Heart left ventricle (tissue), 16 donors: ENCODE data around the gene HS3ST3A1. TPM values are rescaled to one million over a fixed set of nuclear protein-coding genes. Genes with fewer than 3 reads are reported as not detected.
"Not testable (repeated sequence)": the region's sequence is repeated elsewhere in the genome, so short reads cannot be mapped to it uniquely, and the experiment has no call there.

ENCODE experiments used
- ATAC-seq, 4 donors: fragments of 200-7000 bp; cut with Tn5 transposase; one replicate each; pipeline ENCODE4 v1.9.1; 2020 to 2022; ENCODE audit warnings: moderate library complexity in 4 of 4, mild to moderate bottlenecking in 3 of 4, moderate number of reproducible peaks in 1 of 4
- DNase-seq, 5 donors: peaks; one replicate each; pipeline ENCODE4 v3.0.0-alpha.2; 2020
- H3K27ac ChIP-seq, 12 donors: fragments of 200-600 bp; sonication (generic) in 4 of 12; one replicate each; pipeline versions ENCODE4 v1.5.0 to v1.8.0; 2016 to 2022; ENCODE audit warnings: mild to moderate bottlenecking in 2 of 12
- H3K27me3 ChIP-seq, 9 donors: fragments of 200-600 bp; sonication (generic) in 2 of 9; one replicate each; pipeline versions ENCODE4 v1.5.1 to v1.8.0; 2016 to 2022; ENCODE audit warnings: mild to moderate bottlenecking in 3 of 9
- H3K36me3 ChIP-seq, 9 donors: fragments of 200-600 bp; sonication (generic) in 2 of 9; one replicate each; pipeline versions ENCODE4 v1.5.0 to v1.8.0; 2018 to 2022; ENCODE audit warnings: mild to moderate bottlenecking in 2 of 9
- H3K4me1 ChIP-seq, 12 donors: fragments of 200-600 bp; sonication (generic) in 4 of 12; one replicate each; pipeline versions ENCODE4 v1.5.0 to v1.8.0; 2016 to 2022; ENCODE audit warnings: mild to moderate bottlenecking in 3 of 12
- H3K4me3 ChIP-seq, 12 donors: fragments of 200-600 bp; sonication (generic) in 4 of 12; one replicate each; pipeline versions ENCODE4 v1.5.0 to v1.8.0; 2017 to 2022; ENCODE audit warnings: mild to moderate bottlenecking in 9 of 12, moderate library complexity in 4 of 12
- H3K9me3 ChIP-seq, 12 donors: fragments of 200-600 bp; sonication (generic) in 4 of 12; one replicate each; pipeline versions ENCODE4 v1.5.0 to v1.8.0; 2016 to 2022; ENCODE audit warnings: mild to moderate bottlenecking in 1 of 12
- POLR2A ChIP-seq, 2 donors: fragments of 450-650 bp; IDR thresholded peaks; one replicate each; pipeline ENCODE4 v1.6.1; 2017; ENCODE audit warnings: antibody characterized with exemption in 2 of 2, mild to moderate bottlenecking in 2 of 2, moderate library complexity in 2 of 2
- WGBS, 4 donors: extraction: QIAGEN DNeasy Blood & Tissue Kit in 2 of 4; methylation state at CpG; one replicate each; pipeline versions ENCODE4 v1.1.5 to v1.1.7; 2013 to 2018; 5-methylcytosine and 5-hydroxymethylcytosine counted together
- intact Hi-C, 10 donors: fragments of 100-400 bp; cut with DNase I; formaldehyde crosslinking; loops; one replicate each; pipeline versions ENCODE4 v1.11.1 to v1.14.2; 2022
- polyA plus RNA-seq, 2 donors: library from polyadenylated mRNA; stranded (reverse); fragments of 200-250 nt; gene quantifications; one replicate each; pipeline ENCODE4 v1.2.3, GENCODE V29; 2013
- total RNA-seq, 9 donors: library from RNA; depleted of rRNA in 2 of 9; stranded (reverse); fragments of >200 nt in 2 of 9; fragmentation: NEBNext Ultra II Directional in 3 of 9; extraction: Animal tissue kit (Norgen Biotek cat#: 25700) in 3 of 9; gene quantifications; one replicate each; pipeline versions ENCODE4 v1.1.0 to v1.2.4, GENCODE V29; 2016 to 2023
- TF ChIP-seq, protein P1 (sequence below), 12 donors: fragments of 200-600 bp; sonication (generic) in 4 of 12; IDR thresholded peaks; one replicate each; pipeline versions ENCODE4 v1.5.0 to v1.8.0; 2018 to 2022; ENCODE audit warnings: antibody characterized with exemption in 12 of 12, mild to moderate bottlenecking in 5 of 12
- donor health status: ischemic (EF 13 %, LVEDD 7.1; RV severe dilation, severe dysfunction).
- donor health status: healthy with polysubstance abuse.
- donor health status: DM: no; HTN: yes; CAD: no.
- donor health status: DM: no; HTN: no; CAD: no.
- donor health status: ischemic (EF 25% LVEDD 6.9; RV normal size, moderate dysfunction).
- donor health status: ischemic (EF 25% LVEDD 5.7; RV mildly dilated, moderate dysfunction).
- donor health status: healthy.
- donor health status: DM: yes; HTN: yes; CAD: no.
- donor health status: ischemic (EF 35%, LVEDD 5.7; RV mildly dilated, moderate dysfunction).
- donor health status: nonischemic (EF 11% LVEDD 7.7; RV severe dilation, severe dysfunction).
- donor health status: DM: yes; HTN: yes; CAD: no.
- donor health status: PGD.
- donor health status: ischemic (EF 29% LVEDD 5.4; RV normal size, mild dysfunction).
- donor health status: nonischemic (EF 23%, LVEDD 6.1; RV moderate dilation, normal function).

Gene HS3ST3A1
- total and polyA plus RNA-seq, 11 donors = 0.08 to 5.7 (median 1.8) TPM

DNA sequence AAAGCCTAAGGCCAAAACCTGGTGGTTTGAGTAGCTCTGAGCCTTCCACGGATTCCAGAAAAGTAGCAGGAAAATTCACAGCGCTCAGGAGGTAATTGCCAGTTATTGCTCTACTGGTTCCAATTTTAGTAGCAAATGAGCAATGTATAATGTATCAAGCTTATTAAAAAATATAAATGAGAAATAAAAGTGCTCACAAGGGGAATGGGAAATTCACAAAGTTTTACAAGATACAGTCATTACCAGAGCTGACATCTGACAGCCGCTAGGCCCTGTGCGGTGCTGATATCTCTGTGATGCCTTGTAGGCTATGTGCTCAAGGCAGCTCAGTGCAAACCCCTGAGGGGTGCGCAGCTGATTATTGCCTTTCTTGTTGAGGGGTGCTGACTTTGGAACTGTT lies 47.5 kb downstream of the HS3ST3A1 start:
- intact Hi-C loops = no loop called here
- 85 to 90% (median 87%) methylated on average over 5 of the region's 5 CpGs for WGBS, 4 donors
- DNase-seq (no peak), ATAC-seq (no peak)
- Histone ChIP-seq H3K27me3 (no peaks in the 10 kb centered on the region), H3K4me3 (no peak overlapping the region), H3K36me3 (no peaks in the 10 kb centered on the region), H3K4me1 (no peaks in the 10 kb centered on the region), H3K9me3 (no peaks in the 10 kb centered on the region), H3K27ac (no peak overlapping the region)
- TF ChIP-seq POLR2A (IDR thresholded peaks at IDR 0.05) = no peak
- TF ChIP-seq, protein P1, sequence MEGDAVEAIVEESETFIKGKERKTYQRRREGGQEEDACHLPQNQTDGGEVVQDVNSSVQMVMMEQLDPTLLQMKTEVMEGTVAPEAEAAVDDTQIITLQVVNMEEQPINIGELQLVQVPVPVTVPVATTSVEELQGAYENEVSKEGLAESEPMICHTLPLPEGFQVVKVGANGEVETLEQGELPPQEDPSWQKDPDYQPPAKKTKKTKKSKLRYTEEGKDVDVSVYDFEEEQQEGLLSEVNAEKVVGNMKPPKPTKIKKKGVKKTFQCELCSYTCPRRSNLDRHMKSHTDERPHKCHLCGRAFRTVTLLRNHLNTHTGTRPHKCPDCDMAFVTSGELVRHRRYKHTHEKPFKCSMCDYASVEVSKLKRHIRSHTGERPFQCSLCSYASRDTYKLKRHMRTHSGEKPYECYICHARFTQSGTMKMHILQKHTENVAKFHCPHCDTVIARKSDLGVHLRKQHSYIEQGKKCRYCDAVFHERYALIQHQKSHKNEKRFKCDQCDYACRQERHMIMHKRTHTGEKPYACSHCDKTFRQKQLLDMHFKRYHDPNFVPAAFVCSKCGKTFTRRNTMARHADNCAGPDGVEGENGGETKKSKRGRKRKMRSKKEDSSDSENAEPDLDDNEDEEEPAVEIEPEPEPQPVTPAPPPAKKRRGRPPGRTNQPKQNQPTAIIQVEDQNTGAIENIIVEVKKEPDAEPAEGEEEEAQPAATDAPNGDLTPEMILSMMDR (IDR thresholded peaks at IDR 0.05) = no peak

DNA sequence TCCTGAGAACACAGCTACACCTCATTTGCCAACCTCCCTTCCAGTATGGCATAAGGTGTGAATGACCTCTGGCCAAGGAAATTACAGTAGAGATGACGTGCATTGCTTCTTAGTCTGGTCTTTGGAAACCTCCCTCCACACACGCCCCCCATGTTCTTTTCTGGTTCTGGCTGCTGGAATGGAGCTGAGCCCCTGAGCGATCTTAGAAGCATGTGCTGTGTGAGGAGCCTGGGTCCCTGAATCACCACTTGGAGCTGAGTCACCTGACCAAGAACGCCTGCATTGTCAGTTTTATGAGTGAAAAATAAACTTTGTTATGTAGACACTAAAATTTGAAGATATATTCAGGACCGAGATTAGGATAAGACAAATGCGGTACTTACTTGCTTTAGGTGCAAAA lies 51.4 kb downstream of the HS3ST3A1 start:
- DNase-seq (no peak), ATAC-seq (no peak)
- TF ChIP-seq POLR2A (IDR thresholded peaks at IDR 0.05) = no peak
- TF ChIP-seq, protein P1 (IDR thresholded peaks at IDR 0.05) = no peak
- 88 to 89% (median 89%) methylated on average over 6 of the region's 6 CpGs for WGBS, 4 donors
- intact Hi-C loops = no loop called here
- no peaks in the 10 kb centered on the region for H3K27me3 ChIP-seq
- H3K36me3 ChIP-seq = no peaks in the 10 kb centered on the region
- no peaks in the 10 kb centered on the region for H3K9me3 ChIP-seq
- H3K27ac ChIP-seq = no peak overlapping the region
- no peaks in the 10 kb centered on the region for H3K4me1 ChIP-seq
- no peak overlapping the region for H3K4me3 ChIP-seq

DNA sequence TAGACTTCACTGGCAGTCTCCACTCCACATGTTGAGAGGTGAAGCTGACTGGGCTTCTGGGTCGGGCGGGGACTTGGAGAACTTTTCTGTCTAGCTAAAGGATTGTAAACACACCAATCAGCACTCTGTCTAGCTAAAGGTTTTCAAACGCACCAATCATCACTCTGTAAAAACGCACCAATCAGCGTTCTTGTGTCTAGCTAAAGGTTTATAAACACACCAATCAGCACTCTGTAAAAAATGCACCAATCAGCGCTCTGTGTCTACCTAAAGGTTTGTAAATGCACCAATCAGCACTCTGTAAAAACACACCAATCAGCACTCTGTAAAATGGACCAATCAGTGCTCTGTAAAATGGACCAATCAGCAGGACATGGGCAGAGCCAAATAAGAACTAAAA lies 53.2 kb downstream of the HS3ST3A1 start:
- H3K9me3 ChIP-seq, H3K4me1 ChIP-seq, H3K36me3 ChIP-seq, H3K27me3 ChIP-seq, H3K27ac ChIP-seq, H3K4me3 ChIP-seq, DNase-seq, intact Hi-C loops, ATAC-seq: not testable (repeated sequence)
- WGBS, 4 donors = 86 to 94% (median 89%) methylated on average over 6 of the region's 6 CpGs

DNA sequence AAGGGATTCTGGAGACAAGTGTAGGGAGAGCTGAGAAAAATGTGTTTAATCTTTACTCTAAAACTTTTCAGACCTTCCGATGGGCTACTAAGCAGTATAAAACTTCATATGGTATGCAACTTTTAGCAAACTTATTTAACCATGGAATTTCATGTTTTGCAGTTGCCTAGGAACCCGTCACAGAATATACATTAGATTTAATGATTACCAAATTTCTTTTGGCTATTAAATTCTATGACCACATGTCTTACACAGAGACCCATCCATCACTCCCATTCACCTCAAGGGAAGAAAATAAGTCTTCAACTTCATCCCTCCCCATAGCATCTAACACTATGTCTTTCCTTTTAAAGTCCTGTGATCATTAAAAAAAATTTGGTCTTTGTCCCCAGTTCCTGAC lies 54.9 kb downstream of the HS3ST3A1 start:
- no peaks in the 10 kb centered on the region for H3K36me3 ChIP-seq
- H3K27ac ChIP-seq = no peak overlapping the region
- ATAC-seq (no peak), DNase-seq (no peak)
- H3K9me3 ChIP-seq = no peaks in the 10 kb centered on the region
- no peak overlapping the region for H3K4me3 ChIP-seq
- no peaks in the 10 kb centered on the region for H3K27me3 ChIP-seq
- WGBS, 4 donors = 88 to 92% (median 89%) methylated on average over 2 of the region's 2 CpGs
- TF ChIP-seq POLR2A (IDR thresholded peaks at IDR 0.05) = no peak
- TF ChIP-seq, protein P1 (IDR thresholded peaks at IDR 0.05) = no peak
- intact Hi-C loops = no loop called here
- H3K4me1 ChIP-seq = no peaks in the 10 kb centered on the region

DNA sequence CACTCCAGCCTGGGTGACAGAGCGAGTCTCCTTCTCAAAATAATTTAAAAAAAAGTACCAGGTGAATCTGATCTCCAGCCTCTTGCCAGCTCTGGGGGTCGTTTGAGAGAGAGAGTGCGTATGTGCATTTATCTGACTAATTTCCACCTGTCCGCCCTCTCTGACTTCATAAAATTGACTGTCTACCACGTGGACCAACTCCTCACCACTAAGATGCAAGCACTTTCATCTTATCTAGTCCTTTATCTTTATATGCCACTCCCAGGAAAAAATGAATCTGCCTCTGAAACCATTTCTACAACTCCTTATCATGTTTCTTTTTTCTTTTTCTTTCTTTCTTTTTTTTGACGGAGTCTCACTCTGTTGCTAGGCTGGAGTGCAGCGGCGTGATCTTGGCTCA lies 55.8 kb downstream of the HS3ST3A1 start:
- no peak for TF ChIP-seq POLR2A (IDR thresholded peaks at IDR 0.05)
- H3K9me3 ChIP-seq = no peaks in the 10 kb centered on the region
- peaks cover 0 to 4% (median 0%) of the 10 kb centered on the region in 12 donors for H3K4me1 ChIP-seq
- 58 to 72% (median 63%) methylated on average over 8 of the region's 8 CpGs for WGBS, 4 donors
- ATAC-seq (no peak), DNase-seq (no peak)
- intact Hi-C loops = no loop called here
- H3K27me3 ChIP-seq = no peaks in the 10 kb centered on the region
- no peak overlapping the region for H3K4me3 ChIP-seq
- H3K27ac ChIP-seq = no peak overlapping the region
- H3K36me3 ChIP-seq = no peaks in the 10 kb centered on the region
